ENCODE measurements around the gene FAM131C.

Gene FAM131C

GRCh38 chr1:16085522-16085921 lies 12.1 kb upstream of the FAM131C start:
- H3K27me3 ChIP-seq (ENCODE audit: low read depth, low read length) = no peaks in the 10 kb centered on the region
- H3K36me3 ChIP-seq (replicated peaks; ENCODE audit: low read depth, low read length) = no peaks in the 10 kb centered on the region
- no peaks in the 10 kb centered on the region for H3K9me3 ChIP-seq (ENCODE audit: insufficient read depth, low read length)
- H3K9ac ChIP-seq (ENCODE audit: low read length) = no peak overlapping the region
- no peaks in the 10 kb centered on the region for H4K20me1 ChIP-seq (ENCODE audit: insufficient read depth, low read length)
- peaks cover 21% of the 10 kb centered on the region for H3K4me1 ChIP-seq (ENCODE audit: low read length)
- TF ChIP-seq EZH2phosphoT487 (IDR thresholded peaks at IDR 0.05; ENCODE audit: low read depth) = no peak
- no peak for TF ChIP-seq CTCF (IDR thresholded peaks at IDR 0.05; ENCODE audit: low read depth, low read length)
- no peak overlapping the region for H3K27ac ChIP-seq (ENCODE audit: low read length)
- H3K79me2 ChIP-seq (ENCODE audit: low read length) = no peaks in the 10 kb centered on the region
- H3K4me2 ChIP-seq (ENCODE audit: low read length) = no peak overlapping the region
- no peak overlapping the region for H3K4me3 ChIP-seq (ENCODE audit: low read length)
- peak overlapping the region; percentile 65; the same call in 1 of the 2 replicates for H2AFZ ChIP-seq (ENCODE audit: low read depth, low read length)

- Histone ChIP-seq H3K79me2 (ENCODE audit: low read length) (no peaks in the 10 kb centered on the region), H3K9me3 (ENCODE audit: insufficient read depth, low read length) (no peaks in the 10 kb centered on the region), H3K9ac (ENCODE audit: low read length) (no peak overlapping the region), H3K4me3 (ENCODE audit: low read length) (no peak overlapping the region), H4K20me1 (ENCODE audit: insufficient read depth, low read length) (no peaks in the 10 kb centered on the region), H3K4me2 (ENCODE audit: low read length) (no peak overlapping the region), H3K4me1 (ENCODE audit: low read length) (peaks cover 26% of the 10 kb centered on the region), H3K27ac (ENCODE audit: low read length) (no peak overlapping the region), H3K36me3 (replicated peaks; ENCODE audit: low read depth, low read length) (no peaks in the 10 kb centered on the region), H3K27me3 (ENCODE audit: low read depth, low read length) (no peaks in the 10 kb centered on the region), H2AFZ (ENCODE audit: low read depth, low read length) (no peak overlapping the region)
- no peak for TF ChIP-seq CTCF (IDR thresholded peaks at IDR 0.05; ENCODE audit: low read depth, low read length)
These were observed 10.0 kb upstream of the FAM131C start for GRCh38 chr1:16083486-16083885.

GRCh38 chr1:16082283-16083038 lies 9.0 kb upstream of the FAM131C start:
- no peak overlapping the region for H3K4me2 ChIP-seq (ENCODE audit: low read length)

GRCh38 chr1:16081636-16082035 lies 8.2 kb upstream of the FAM131C start:
- H3K4me2 ChIP-seq (ENCODE audit: low read length) = no peak overlapping the region
- no peak overlapping the region for H3K27ac ChIP-seq (ENCODE audit: low read length)
- H3K4me1 ChIP-seq (ENCODE audit: low read length) = peaks cover 26% of the 10 kb centered on the region
- H3K9me3 ChIP-seq (ENCODE audit: insufficient read depth, low read length) = no peaks in the 10 kb centered on the region
- no peak overlapping the region for H3K9ac ChIP-seq (ENCODE audit: low read length)
- H3K79me2 ChIP-seq (ENCODE audit: low read length) = no peaks in the 10 kb centered on the region
- H3K27me3 ChIP-seq (ENCODE audit: low read depth, low read length) = no peaks in the 10 kb centered on the region
- no peaks in the 10 kb centered on the region for H4K20me1 ChIP-seq (ENCODE audit: insufficient read depth, low read length)
- H3K4me3 ChIP-seq (ENCODE audit: low read length) = no peak overlapping the region
- H2AFZ ChIP-seq (ENCODE audit: low read depth, low read length) = no peak overlapping the region
- TF ChIP-seq EZH2phosphoT487 (IDR thresholded peaks at IDR 0.05; ENCODE audit: low read depth) (no peak), CTCF (IDR thresholded peaks at IDR 0.05; ENCODE audit: low read depth, low read length) (no peak)
- H3K36me3 ChIP-seq (replicated peaks; ENCODE audit: low read depth, low read length) = no peaks in the 10 kb centered on the region

More at GRCh38 chr1:16082283-16083038, 9.0 kb upstream of the FAM131C start:
- no peaks in the 10 kb centered on the region for H3K27me3 ChIP-seq (ENCODE audit: low read depth, low read length)
- peaks cover 26% of the 10 kb centered on the region for H3K4me1 ChIP-seq (ENCODE audit: low read length)
- peak; percentile 75 for TF ChIP-seq CTCF (IDR thresholded peaks at IDR 0.05; ENCODE audit: low read depth, low read length)
- no peak for TF ChIP-seq EZH2phosphoT487 (IDR thresholded peaks at IDR 0.05; ENCODE audit: low read depth)
- peak overlapping the region; percentile 23; the same call in 1 of the 2 replicates for H2AFZ ChIP-seq (ENCODE audit: low read depth, low read length)
- no peaks in the 10 kb centered on the region for H3K9me3 ChIP-seq (ENCODE audit: insufficient read depth, low read length)
- no peaks in the 10 kb centered on the region for H4K20me1 ChIP-seq (ENCODE audit: insufficient read depth, low read length)
- H3K36me3 ChIP-seq (replicated peaks; ENCODE audit: low read depth, low read length) = no peaks in the 10 kb centered on the region
- no peak overlapping the region for H3K9ac ChIP-seq (ENCODE audit: low read length)
- H3K4me3 ChIP-seq (ENCODE audit: low read length) = no peak overlapping the region
- no peak overlapping the region for H3K27ac ChIP-seq (ENCODE audit: low read length)
- no peaks in the 10 kb centered on the region for H3K79me2 ChIP-seq (ENCODE audit: low read length)

Measured in OCI-LY3 (cell line).